Measurements from ENCODE around the gene RPS6KA5. TPM values are rescaled to one million over a fixed set of nuclear protein-coding genes. Genes with fewer than 3 reads are reported as not detected.

Gene RPS6KA5
- total RNA-seq, 4 donors from 2014 or later = 8.2 to 13.6 (median 10.2) TPM

GRCh38 chr14:90815572-90815821, 244.9 kb downstream of the RPS6KA5 start:
- intact Hi-C loops (cut with DNase I; ENCODE audit: low total_unique reads) = no loop called here
- 28 to 36% methylated on average over 5 of the region's 5 CpGs for WGBS, 2 donors
- DNase-seq (ENCODE audit: low spot score in 2 of 2) = no peak
- TF ChIP-seq POLR2A (IDR thresholded peaks at IDR 0.05) (no peak), CTCF (IDR thresholded peaks at IDR 0.05) (no peak)
- peak overlapping the region; percentile 40 for H3K4me3 ChIP-seq (ENCODE audit: low read depth, poor library complexity, severe bottlenecking)

DNA sequence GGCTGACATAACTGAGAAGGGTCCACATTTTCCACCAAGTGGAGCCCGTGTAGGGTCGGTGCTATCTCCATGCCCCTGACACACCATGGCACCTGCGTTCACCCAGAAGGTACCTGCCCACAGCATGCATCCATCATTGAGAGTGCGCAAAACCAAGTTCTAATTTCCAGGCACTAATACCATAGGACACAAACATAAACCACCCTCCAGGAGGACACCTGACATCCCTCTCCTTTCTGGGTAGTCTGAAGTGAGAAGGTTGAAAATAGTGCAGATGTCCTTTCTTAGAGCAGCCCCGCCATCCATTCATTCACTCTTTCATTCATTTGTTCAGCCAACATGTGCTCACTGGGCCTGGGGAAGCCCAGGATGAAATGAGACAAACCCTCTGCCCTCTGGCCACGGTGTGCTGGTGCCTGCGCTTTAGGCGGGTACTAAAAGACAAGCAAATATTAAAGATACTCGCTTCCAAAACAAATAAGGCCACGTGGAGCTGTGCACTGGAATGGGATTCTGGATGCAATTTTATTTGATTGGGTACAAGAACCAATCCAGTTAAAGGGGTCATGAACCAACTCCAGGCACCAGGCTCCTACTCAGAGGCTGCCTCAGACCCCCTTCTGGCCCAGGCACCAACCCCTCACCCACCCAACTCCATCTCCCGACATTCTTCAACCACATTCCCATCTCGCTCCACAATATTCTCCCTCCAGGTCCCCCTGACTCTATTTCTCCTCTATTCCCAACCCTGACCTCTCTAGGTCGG, 245.5 kb downstream of the RPS6KA5 start:
- TF ChIP-seq CTCF (IDR thresholded peaks at IDR 0.05) (no peak), POLR2A (IDR thresholded peaks at IDR 0.05) (no peak)
- WGBS, 2 donors = 55 to 63% methylated on average over 13 of the region's 13 CpGs
- intact Hi-C loops (cut with DNase I; ENCODE audit: low total_unique reads) = no loop called here
- H3K4me3 ChIP-seq (ENCODE audit: low read depth, poor library complexity, severe bottlenecking) = peak overlapping the region; percentile 40
- DNase-seq (ENCODE audit: low spot score in 2 of 2) = no peak

- 75 to 78% methylated on average over 5 of the region's 5 CpGs for WGBS, 2 donors
- intact Hi-C loops (cut with DNase I; ENCODE audit: low total_unique reads) = no loop called here
- H3K4me3 ChIP-seq (ENCODE audit: low read depth, poor library complexity, severe bottlenecking) = no peak overlapping the region
- no peak for TF ChIP-seq CTCF (IDR thresholded peaks at IDR 0.05)
- TF ChIP-seq POLR2A (IDR thresholded peaks at IDR 0.05) = no peak
- DNase-seq (ENCODE audit: low spot score in 2 of 2) = no peak
Observed at GRCh38 chr14:90813442-90813841, 247.0 kb downstream of the RPS6KA5 start.

GRCh38 chr14:90812109-90812508, 248.3 kb downstream of the RPS6KA5 start:
- H3K4me3 ChIP-seq (ENCODE audit: low read depth, poor library complexity, severe bottlenecking) = no peak overlapping the region
- intact Hi-C loops (cut with DNase I; ENCODE audit: low total_unique reads) = no loop called here
- 94 to 98% methylated on average over 5 of the region's 5 CpGs for WGBS, 2 donors
- no peak for DNase-seq (ENCODE audit: low spot score in 2 of 2)
- TF ChIP-seq CTCF (IDR thresholded peaks at IDR 0.05) = no peak
- TF ChIP-seq POLR2A (IDR thresholded peaks at IDR 0.05) = no peak

DNA sequence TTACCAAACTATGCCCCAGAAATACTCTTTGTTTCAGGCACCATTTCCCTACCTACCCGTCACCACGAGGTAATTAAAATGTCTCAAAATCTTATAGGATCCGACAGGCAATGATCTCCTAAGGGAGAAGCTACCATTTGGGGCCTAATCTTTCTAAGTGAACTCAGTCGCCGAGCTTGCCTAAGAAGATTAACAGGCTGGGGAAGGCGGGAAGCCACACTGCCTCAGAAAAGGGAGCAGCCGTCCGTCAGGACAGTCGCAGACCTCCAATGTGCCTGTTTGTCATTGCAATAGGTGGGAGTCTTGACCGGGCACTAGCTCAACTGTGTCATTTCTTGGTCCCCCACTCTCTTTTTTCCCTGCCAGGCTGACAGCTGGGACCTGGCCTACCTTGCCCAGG, 248.8 kb downstream of the RPS6KA5 start:
- DNase-seq (ENCODE audit: low spot score in 2 of 2) = no peak
- 93 to 94% methylated on average over 10 of the region's 10 CpGs for WGBS, 2 donors
- H3K4me3 ChIP-seq (ENCODE audit: low read depth, poor library complexity, severe bottlenecking) = no peak overlapping the region
- intact Hi-C loops (cut with DNase I; ENCODE audit: low total_unique reads) = no loop called here
- TF ChIP-seq CTCF (IDR thresholded peaks at IDR 0.05) (no peak), POLR2A (IDR thresholded peaks at IDR 0.05) (no peak)

DNA sequence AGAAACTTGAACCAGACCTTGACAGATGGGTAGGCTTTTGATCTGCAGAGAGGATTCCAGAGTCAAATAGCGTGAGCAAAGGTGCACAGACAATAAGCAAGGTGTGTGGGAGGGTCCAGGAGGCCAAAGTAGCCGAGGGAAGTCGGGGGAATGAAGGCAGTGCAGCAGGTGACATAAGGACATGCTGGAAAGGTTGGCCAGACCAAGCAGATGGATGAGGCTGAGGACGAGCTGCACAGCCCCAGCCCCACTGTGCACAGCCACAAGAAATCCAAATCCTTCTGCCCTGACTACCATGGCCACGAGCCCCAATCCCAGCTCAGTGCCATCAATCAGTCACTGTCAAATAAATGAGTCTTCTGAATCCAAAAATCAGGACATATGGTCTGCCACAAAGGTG, 249.6 kb downstream of the RPS6KA5 start:
- DNase-seq (ENCODE audit: low spot score in 2 of 2) = no peak
- 82 to 84% methylated on average over 5 of the region's 5 CpGs for WGBS, 2 donors
- intact Hi-C loops (cut with DNase I; ENCODE audit: low total_unique reads) = no loop called here
- TF ChIP-seq POLR2A (IDR thresholded peaks at IDR 0.05) = no peak
- no peak for TF ChIP-seq CTCF (IDR thresholded peaks at IDR 0.05)
- H3K4me3 ChIP-seq (ENCODE audit: low read depth, poor library complexity, severe bottlenecking) = no peak overlapping the region
